ENCODE measurements around the gene NXPH1.

NXPH1 gene

GRCh38 chr7:8605221-8605620 is 171.8 kb downstream of the NXPH1 start:
- no peak for DNase-seq

GRCh38 chr7:8612584-8612983 is 179.2 kb downstream of the NXPH1 start:
- DNase-seq, result no peak

GRCh38 chr7:8613191-8613590 is 179.8 kb downstream of the NXPH1 start:
- DNase-seq, result no peak

GRCh38 chr7:8615019-8615418 is 181.6 kb downstream of the NXPH1 start:
- DNase-seq, result no peak

- no peak for DNase-seq
These were observed 185.1 kb downstream of the NXPH1 start for GRCh38 chr7:8618441-8619070.

- DNase-seq, result no peak
These were observed 186.8 kb downstream of the NXPH1 start for GRCh38 chr7:8620169-8620568.

- DNase-seq, result no peak
These were observed 192.2 kb downstream of the NXPH1 start for GRCh38 chr7:8625612-8626011.

- DNase-seq, result no peak
These were observed 193.9 kb downstream of the NXPH1 start for GRCh38 chr7:8627325-8627724.

- no peak for DNase-seq
These were observed 195.2 kb downstream of the NXPH1 start for GRCh38 chr7:8628656-8629055.

- DNase-seq, result no peak
These were observed 196.1 kb downstream of the NXPH1 start for GRCh38 chr7:8629504-8629903.

GRCh38 chr7:8637322-8637721 is 203.9 kb downstream of the NXPH1 start:
- peak; percentile 26 for DNase-seq

GRCh38 chr7:8638076-8638475 is 204.7 kb downstream of the NXPH1 start:
- DNase-seq, result peak; percentile 87

GRCh38 chr7:8639668-8640067 is 206.3 kb downstream of the NXPH1 start:
- no peak for DNase-seq

- no peak for DNase-seq
These were observed 207.3 kb downstream of the NXPH1 start for GRCh38 chr7:8640671-8641070.

GRCh38 chr7:8668627-8669500 is 235.5 kb downstream of the NXPH1 start:
- DNase-seq, result no peak

GRCh38 chr7:8669501-8669851 is 236.1 kb downstream of the NXPH1 start:
- DNase-seq, result no peak

- no peak for DNase-seq
These were observed 251.0 kb downstream of the NXPH1 start for GRCh38 chr7:8684426-8684825.

- DNase-seq, result no peak
These were observed 266.6 kb downstream of the NXPH1 start for GRCh38 chr7:8699875-8700624.

- no peak for DNase-seq
These were observed 269.4 kb downstream of the NXPH1 start for GRCh38 chr7:8702807-8703206.

GRCh38 chr7:8710124-8710523 is 276.7 kb downstream of the NXPH1 start:
- DNase-seq, result no peak

- DNase-seq, result no peak
These were observed 281.4 kb downstream of the NXPH1 start for GRCh38 chr7:8714791-8715190.

GRCh38 chr7:8719102-8719501 is 285.7 kb downstream of the NXPH1 start:
- peak; percentile 53 for DNase-seq

GRCh38 chr7:8724080-8724718 is 290.8 kb downstream of the NXPH1 start:
- peak; percentile 15 for DNase-seq
